ENCODE results near the gene AUTS2.

The AUTS2 gene

DNA sequence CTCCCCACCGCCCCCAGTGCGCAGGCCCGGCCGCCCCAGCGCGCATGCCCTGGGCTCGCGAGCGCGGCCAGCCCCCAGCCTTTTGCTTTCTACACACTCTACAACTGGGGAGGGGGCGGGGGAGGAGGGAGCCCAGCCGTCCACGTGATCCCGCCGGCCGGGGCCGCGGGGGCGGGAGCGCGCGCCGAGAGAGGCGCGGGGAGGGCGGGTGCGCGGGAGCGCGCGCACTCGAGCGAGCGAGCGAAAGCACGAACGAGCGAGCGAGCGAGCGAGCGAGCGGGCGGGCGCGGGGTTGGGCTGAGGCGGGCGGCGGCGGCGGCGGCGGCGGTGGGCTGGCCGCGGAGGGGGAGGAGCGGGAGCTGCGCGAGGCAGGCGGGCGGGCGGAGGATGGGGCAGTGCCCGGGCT is at the start of gene AUTS2:
Gene AUTS2, plus strand, starts transcription at position 395 of the 406 bp plus-strand sequence. CDS start 1,179 bp downstream, outside the sequence.
- Histone ChIP-seq H3K27me3 (ENCODE audit: control insufficient read depth, insufficient read depth, low read length) (no peaks in the 10 kb centered on the region), H3K4me3 (ENCODE audit: low read length) (peak within 1 kb of the TSS; percentile 68), H3K27ac (ENCODE audit: low read depth, low read length) (peak within 1 kb of the TSS; percentile 77), H3K4me1 (ENCODE audit: control insufficient read depth, insufficient read depth, low read length) (peaks cover 7% of the 10 kb centered on the region), H3K9ac (ENCODE audit: low read length) (no peak within 1 kb of the TSS), H3K36me3 (ENCODE audit: control insufficient read depth, insufficient read depth, low read length) (no peaks in the 10 kb centered on the region)

DNA sequence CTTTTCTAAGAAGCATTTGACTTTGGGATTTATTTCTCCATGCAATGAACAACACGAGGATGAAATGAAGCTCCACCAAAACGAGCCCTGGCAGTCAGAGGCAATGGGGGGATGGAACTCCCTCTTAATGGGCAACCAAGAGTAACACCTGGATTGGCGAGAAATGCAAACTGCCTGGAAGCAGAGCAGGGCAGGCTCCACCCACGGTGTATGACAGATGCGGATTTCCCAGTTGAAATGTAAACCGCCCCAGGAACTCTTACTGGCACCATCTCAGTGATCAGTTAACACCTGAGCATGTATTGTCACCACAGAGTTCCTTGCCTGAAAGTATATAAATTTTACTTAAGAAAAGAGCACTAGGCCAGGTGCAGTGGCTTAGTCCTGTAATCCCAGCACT is 47.3 kb upstream of the AUTS2 start:
- Histone ChIP-seq H3K36me3 (ENCODE audit: control insufficient read depth, insufficient read depth, low read length) (no peaks in the 10 kb centered on the region), H3K4me1 (ENCODE audit: control insufficient read depth, insufficient read depth, low read length) (no peaks in the 10 kb centered on the region), H3K9ac (ENCODE audit: low read length) (no peak overlapping the region), H3K27ac (ENCODE audit: low read depth, low read length) (no peak overlapping the region), H3K4me3 (ENCODE audit: low read length) (no peak overlapping the region), H3K27me3 (ENCODE audit: control insufficient read depth, insufficient read depth, low read length) (no peaks in the 10 kb centered on the region)

DNA sequence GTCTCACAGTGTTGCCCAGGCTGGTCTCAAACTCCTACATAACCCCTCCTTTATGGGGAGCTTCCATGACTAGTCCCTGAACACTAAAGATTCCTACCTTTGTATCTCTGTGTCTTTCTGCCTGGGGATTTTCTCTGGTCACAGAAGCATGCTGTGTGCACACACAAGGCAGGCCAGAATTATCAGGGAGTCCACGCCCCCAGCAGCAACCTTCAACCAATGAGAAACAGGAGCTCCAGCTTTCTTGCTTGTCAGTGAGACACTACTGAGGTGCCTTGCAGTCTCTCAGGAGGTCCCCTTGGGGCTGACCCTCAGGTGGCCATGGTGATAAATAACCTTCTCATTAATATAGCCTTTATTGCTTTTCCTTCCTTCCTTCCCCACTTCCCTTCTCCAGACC is 45.1 kb upstream of the AUTS2 start:
- H3K4me3 ChIP-seq (ENCODE audit: low read length), result no peak overlapping the region
- H3K36me3 ChIP-seq (ENCODE audit: control insufficient read depth, insufficient read depth, low read length), result no peaks in the 10 kb centered on the region
- H3K9ac ChIP-seq (ENCODE audit: low read length), result no peak overlapping the region
- H3K4me1 ChIP-seq (ENCODE audit: control insufficient read depth, insufficient read depth, low read length), result no peaks in the 10 kb centered on the region
- H3K27me3 ChIP-seq (ENCODE audit: control insufficient read depth, insufficient read depth, low read length), result no peaks in the 10 kb centered on the region
- H3K27ac ChIP-seq (ENCODE audit: low read depth, low read length), result no peak overlapping the region

DNA sequence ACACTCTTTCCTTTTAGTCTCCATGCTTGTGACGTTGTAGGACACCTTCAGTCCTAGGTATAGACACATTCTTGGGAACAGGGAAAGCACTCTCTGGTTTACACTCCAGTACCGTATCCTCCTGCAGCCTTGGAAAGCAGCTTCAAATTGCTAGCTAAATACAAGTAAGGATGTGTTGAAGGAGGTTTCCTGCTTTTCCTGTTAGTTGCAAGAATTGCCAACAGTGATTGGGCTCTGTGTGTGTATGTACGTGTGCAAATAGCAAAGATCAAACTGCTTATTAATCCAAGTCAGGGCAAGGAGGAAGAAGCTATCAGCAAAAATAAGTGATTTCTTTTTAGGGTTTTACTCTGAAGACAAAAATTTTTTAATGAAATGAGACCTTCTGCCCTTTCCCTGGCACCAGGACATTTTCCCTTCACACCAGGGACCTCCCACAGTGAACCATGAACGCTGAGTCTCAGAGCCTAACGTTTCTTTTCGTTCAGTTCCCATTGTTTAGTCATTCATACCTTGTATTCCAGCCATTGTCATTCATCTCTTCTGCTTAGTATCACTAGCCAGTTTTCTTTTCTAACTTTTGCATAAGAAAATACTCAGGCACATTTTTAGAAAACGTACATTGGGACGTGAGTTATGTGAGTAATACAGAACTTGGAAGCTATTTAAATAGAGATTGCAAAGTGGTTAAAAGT is 36.9 kb upstream of the AUTS2 start:
- no peaks in the 10 kb centered on the region for H3K27me3 ChIP-seq (ENCODE audit: control insufficient read depth, insufficient read depth, low read length)
- H3K4me1 ChIP-seq (ENCODE audit: control insufficient read depth, insufficient read depth, low read length), result peaks cover 7% of the 10 kb centered on the region
- H3K36me3 ChIP-seq (ENCODE audit: control insufficient read depth, insufficient read depth, low read length), result no peaks in the 10 kb centered on the region
- no peak overlapping the region for H3K27ac ChIP-seq (ENCODE audit: low read depth, low read length)
- H3K9ac ChIP-seq (ENCODE audit: low read length), result no peak overlapping the region
- H3K4me3 ChIP-seq (ENCODE audit: low read length), result no peak overlapping the region

DNA sequence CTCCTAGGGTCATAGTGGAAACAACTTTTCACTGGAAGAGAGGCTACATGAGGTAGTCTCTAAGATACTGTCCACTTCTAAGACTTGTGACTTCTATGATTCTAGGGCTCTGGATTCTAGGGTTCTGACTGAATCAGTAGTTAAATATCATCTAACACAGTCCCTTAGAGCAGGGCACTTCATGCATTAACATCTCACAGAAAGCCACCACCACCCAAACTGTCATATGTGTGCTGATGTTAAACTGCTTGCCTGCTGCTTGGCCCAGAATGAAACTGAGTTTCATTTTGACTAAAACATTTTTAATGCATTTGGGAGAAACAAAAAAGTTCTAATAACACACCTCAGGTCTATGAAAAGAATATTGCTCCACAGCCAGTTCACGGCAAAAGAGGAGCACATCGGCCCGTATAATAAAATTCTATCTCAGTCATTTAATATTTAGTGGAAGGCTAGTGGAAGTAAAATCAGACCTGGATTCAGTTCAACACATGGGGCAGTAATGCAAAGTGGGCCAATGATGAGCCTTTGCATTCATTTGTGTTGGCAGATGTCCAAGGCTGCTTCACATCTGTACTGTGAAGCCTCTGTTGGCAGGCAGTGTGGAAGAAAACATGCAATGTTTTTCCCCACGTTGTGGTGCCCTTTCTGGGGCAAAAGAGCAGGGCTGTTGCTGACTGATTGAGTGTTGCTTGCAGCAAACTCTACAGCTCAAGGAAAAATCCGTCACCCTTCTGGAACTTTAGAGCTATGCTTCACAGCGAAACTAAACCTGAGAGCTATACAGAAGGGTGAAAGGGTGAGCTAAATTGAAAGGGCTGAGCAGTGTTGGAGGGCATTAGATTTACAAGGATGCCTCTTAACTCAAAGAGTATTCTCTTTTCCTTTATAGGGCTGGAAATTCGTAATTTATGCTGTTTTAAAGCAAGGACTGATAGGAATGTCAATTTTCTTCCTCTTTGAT is 33.5 kb upstream of the AUTS2 start:
- Histone ChIP-seq H3K36me3 (ENCODE audit: control insufficient read depth, insufficient read depth, low read length) (no peaks in the 10 kb centered on the region), H3K4me1 (ENCODE audit: control insufficient read depth, insufficient read depth, low read length) (peaks cover 7% of the 10 kb centered on the region), H3K27me3 (ENCODE audit: control insufficient read depth, insufficient read depth, low read length) (no peaks in the 10 kb centered on the region), H3K27ac (ENCODE audit: low read depth, low read length) (no peak overlapping the region), H3K9ac (ENCODE audit: low read length) (no peak overlapping the region), H3K4me3 (ENCODE audit: low read length) (peak overlapping the region; percentile 15)

DNA sequence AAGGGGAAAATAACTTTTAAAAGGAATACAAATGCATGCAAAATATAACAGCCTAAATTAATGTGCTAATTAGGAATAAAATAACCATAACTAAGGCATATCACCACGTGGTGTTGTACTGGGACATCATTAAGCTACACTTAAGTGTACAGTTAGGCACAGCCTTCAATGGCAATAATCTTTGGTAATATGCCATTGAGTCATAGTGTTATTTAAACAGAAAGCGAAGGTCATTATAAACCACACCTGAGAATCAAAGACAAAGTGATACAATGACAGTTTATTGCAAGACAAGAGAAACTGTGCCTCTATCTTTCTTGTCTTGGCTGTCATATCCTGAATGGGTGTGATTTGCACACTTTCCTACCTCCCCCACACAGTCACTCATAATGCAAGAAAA is 30.5 kb upstream of the AUTS2 start:
- H3K4me1 ChIP-seq (ENCODE audit: control insufficient read depth, insufficient read depth, low read length), result peaks cover 7% of the 10 kb centered on the region
- H3K9ac ChIP-seq (ENCODE audit: low read length), result no peak overlapping the region
- H3K36me3 ChIP-seq (ENCODE audit: control insufficient read depth, insufficient read depth, low read length), result no peaks in the 10 kb centered on the region
- H3K27ac ChIP-seq (ENCODE audit: low read depth, low read length), result no peak overlapping the region
- H3K27me3 ChIP-seq (ENCODE audit: control insufficient read depth, insufficient read depth, low read length), result no peaks in the 10 kb centered on the region
- H3K4me3 ChIP-seq (ENCODE audit: low read length), result no peak overlapping the region

DNA sequence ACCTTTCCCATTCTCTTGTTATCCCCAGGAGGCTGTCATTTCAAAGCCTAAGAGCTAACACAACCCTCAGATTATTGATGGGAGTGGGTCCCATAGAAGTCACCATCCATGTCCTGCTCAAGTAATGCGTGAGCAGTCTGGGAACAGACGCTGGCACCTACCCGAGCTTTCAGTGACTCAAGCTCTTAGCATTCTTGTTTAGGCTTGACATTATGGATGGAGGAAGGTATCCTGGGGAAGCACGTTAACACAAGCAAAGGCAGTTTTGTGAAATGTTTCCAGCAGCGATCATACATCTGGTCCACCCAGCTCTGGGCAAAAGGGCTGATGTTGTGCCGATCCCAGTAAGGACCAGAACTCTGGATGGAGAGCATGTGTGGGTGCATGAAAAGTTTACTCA is 30.0 kb upstream of the AUTS2 start:
- Histone ChIP-seq H3K9ac (ENCODE audit: low read length) (no peak overlapping the region), H3K27me3 (ENCODE audit: control insufficient read depth, insufficient read depth, low read length) (no peaks in the 10 kb centered on the region), H3K4me1 (ENCODE audit: control insufficient read depth, insufficient read depth, low read length) (peaks cover 7% of the 10 kb centered on the region), H3K27ac (ENCODE audit: low read depth, low read length) (no peak overlapping the region), H3K4me3 (ENCODE audit: low read length) (no peak overlapping the region), H3K36me3 (ENCODE audit: control insufficient read depth, insufficient read depth, low read length) (no peaks in the 10 kb centered on the region)

DNA sequence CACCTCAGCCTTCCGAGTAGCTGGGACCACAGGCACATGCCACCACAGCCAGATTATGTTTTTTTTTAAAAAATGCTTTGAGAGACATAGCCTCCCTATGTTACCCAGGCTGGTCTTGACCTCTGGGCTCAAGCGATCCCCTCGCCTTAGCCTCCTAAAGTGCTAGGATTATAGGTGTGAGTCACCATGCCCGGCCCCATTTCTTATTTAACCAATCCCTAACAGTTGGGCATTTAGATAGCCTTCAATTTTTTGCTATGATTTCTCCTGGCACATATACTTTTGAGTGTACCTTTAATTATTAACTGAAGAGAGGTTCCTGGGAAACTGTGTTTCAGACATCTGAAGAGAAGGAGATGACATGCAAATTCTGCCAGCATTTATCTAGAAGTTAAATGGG is 22.6 kb upstream of the AUTS2 start:
- Histone ChIP-seq H3K9ac (ENCODE audit: low read length) (no peak overlapping the region), H3K4me1 (ENCODE audit: control insufficient read depth, insufficient read depth, low read length) (no peaks in the 10 kb centered on the region), H3K4me3 (ENCODE audit: low read length) (no peak overlapping the region), H3K27ac (ENCODE audit: low read depth, low read length) (no peak overlapping the region), H3K36me3 (ENCODE audit: control insufficient read depth, insufficient read depth, low read length) (no peaks in the 10 kb centered on the region), H3K27me3 (ENCODE audit: control insufficient read depth, insufficient read depth, low read length) (no peaks in the 10 kb centered on the region)

DNA sequence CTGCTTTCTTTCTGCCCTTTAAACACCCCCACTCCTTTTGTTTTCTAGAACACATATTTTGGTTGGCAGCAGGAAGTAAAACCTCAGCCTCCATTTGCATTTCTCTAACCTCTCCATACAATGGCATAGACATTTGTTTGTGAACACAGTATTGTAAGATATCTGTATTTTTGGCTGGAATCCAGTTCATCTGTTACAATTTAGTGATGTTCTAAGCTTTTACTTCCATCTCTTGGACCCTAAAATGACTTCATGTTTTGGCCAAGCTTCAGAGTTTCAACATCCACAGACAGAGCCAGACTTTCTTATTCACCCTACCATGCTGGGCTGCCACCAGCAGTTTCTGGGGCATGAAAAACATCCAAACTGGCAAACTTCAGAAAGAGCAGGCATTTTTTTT is 21.1 kb upstream of the AUTS2 start:
- no peak overlapping the region for H3K9ac ChIP-seq (ENCODE audit: low read length)
- no peak overlapping the region for H3K27ac ChIP-seq (ENCODE audit: low read depth, low read length)
- no peaks in the 10 kb centered on the region for H3K4me1 ChIP-seq (ENCODE audit: control insufficient read depth, insufficient read depth, low read length)
- H3K4me3 ChIP-seq (ENCODE audit: low read length), result no peak overlapping the region
- no peaks in the 10 kb centered on the region for H3K27me3 ChIP-seq (ENCODE audit: control insufficient read depth, insufficient read depth, low read length)
- no peaks in the 10 kb centered on the region for H3K36me3 ChIP-seq (ENCODE audit: control insufficient read depth, insufficient read depth, low read length)

DNA sequence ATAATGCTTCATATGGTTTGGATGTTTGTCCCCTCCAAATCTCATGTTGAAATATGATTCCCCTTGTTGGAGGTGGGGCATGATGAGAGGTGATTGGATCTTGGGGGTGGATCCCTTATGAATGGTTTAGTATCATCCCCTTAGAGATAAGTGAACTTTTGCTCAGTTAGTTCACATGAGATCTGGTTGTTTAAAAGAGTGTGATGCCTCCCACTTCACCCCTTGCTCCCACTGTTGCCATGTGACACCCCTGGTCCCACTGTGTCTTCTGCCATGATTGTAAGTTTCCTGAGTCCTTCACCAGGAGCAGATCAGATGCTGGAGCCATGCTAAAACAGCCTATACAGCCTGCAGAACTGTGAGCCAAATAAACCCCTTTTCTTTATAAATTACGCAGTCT is 13.1 kb upstream of the AUTS2 start:
- H3K4me3 ChIP-seq (ENCODE audit: low read length), result no peak overlapping the region
- H3K4me1 ChIP-seq (ENCODE audit: control insufficient read depth, insufficient read depth, low read length), result no peaks in the 10 kb centered on the region
- H3K9ac ChIP-seq (ENCODE audit: low read length), result no peak overlapping the region
- H3K27me3 ChIP-seq (ENCODE audit: control insufficient read depth, insufficient read depth, low read length), result no peaks in the 10 kb centered on the region
- no peaks in the 10 kb centered on the region for H3K36me3 ChIP-seq (ENCODE audit: control insufficient read depth, insufficient read depth, low read length)
- H3K27ac ChIP-seq (ENCODE audit: low read depth, low read length), result no peak overlapping the region

DNA sequence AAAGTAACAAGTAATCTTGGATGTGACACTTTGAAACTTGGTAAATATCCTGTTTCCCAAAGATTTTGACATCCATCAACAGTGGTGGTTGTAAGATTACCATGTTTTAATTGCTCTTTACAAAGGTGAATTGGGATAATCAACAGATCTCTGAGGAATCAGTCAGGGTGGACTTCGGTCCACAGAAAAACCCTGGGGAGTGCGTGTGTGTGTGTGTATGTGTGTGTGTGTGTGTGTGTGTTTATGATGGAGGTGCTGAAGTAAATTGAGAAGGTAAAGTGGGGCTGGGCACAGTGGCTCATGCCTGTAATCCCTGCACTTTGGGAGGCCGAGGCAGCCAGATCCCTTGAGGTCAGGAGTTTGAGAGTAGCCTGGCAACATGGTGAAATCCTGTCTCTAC is 12.0 kb upstream of the AUTS2 start:
- H3K9ac ChIP-seq (ENCODE audit: low read length), result no peak overlapping the region
- no peak overlapping the region for H3K4me3 ChIP-seq (ENCODE audit: low read length)
- no peaks in the 10 kb centered on the region for H3K4me1 ChIP-seq (ENCODE audit: control insufficient read depth, insufficient read depth, low read length)
- H3K36me3 ChIP-seq (ENCODE audit: control insufficient read depth, insufficient read depth, low read length), result no peaks in the 10 kb centered on the region
- no peaks in the 10 kb centered on the region for H3K27me3 ChIP-seq (ENCODE audit: control insufficient read depth, insufficient read depth, low read length)
- no peak overlapping the region for H3K27ac ChIP-seq (ENCODE audit: low read depth, low read length)

DNA sequence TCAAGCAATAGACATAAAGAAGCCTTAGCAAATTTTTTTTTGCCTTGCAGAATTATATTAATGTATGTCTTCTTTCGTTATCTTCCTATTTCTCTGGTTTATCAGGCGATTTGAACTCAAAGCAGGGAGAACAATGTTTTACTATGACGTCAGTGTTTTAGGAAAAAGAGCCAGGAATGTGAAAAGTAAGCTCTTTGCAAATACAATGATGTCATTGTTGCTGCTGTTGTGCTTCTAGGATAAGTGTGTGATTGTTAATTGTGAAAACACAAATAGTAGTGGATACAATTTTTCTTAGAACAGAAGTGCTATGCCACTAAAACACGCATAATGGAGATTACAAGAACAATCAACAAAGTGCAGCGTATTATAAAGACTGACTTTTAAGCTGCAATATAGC is 9.5 kb upstream of the AUTS2 start:
- Histone ChIP-seq H3K9ac (ENCODE audit: low read length) (no peak overlapping the region), H3K36me3 (ENCODE audit: control insufficient read depth, insufficient read depth, low read length) (no peaks in the 10 kb centered on the region), H3K4me3 (ENCODE audit: low read length) (no peak overlapping the region), H3K4me1 (ENCODE audit: control insufficient read depth, insufficient read depth, low read length) (no peaks in the 10 kb centered on the region), H3K27me3 (ENCODE audit: control insufficient read depth, insufficient read depth, low read length) (no peaks in the 10 kb centered on the region), H3K27ac (ENCODE audit: low read depth, low read length) (no peak overlapping the region)

Measured in rectal smooth muscle tissue (tissue), 1 donor.